Aorta (tissue), 5 donors: Measurements from ENCODE around the gene ERVMER34-1. TPM values are rescaled to one million over a fixed set of nuclear protein-coding genes. Genes with fewer than 3 reads are reported as not detected.
A peak's percentile ranks its signal among the peaks of the same experiment; 100 is the strongest.

ENCODE experiments used
- ATAC-seq: fragments of 200-7000 bp; cut with Tn5 transposase; one replicate; pipeline ENCODE4 v1.9.1; 2022; ENCODE audit warnings: moderate library complexity; ENCODE audit not compliant: low FRiP score
- DNase-seq, 2 donors: peaks; one replicate each; pipeline ENCODE4 v3.0.0-alpha.2; 2020
- H3K27ac ChIP-seq, 2 donors: one replicate each; pipeline ENCODE4 v1.5.1; 2013; ENCODE audit warnings: low read length in 2 of 2, mild to moderate bottlenecking in 2 of 2, moderate library complexity in 2 of 2, control low read depth in 1 of 2, inconsistent platforms in 1 of 2, low read depth in 1 of 2
- H3K27me3 ChIP-seq, 2 donors: one replicate each; pipeline ENCODE4 v1.6.1; 2013; ENCODE audit warnings: control low read depth in 1 of 2, low read length in 1 of 2, mild to moderate bottlenecking in 1 of 2, moderate library complexity in 1 of 2; ENCODE audit not compliant: insufficient read depth in 2 of 2, control insufficient read depth in 1 of 2
- H3K36me3 ChIP-seq, 2 donors: one replicate each; pipeline ENCODE4 v1.6.1; 2013; ENCODE audit warnings: control low read depth in 1 of 2, low read length in 1 of 2, mild to moderate bottlenecking in 1 of 2; ENCODE audit not compliant: insufficient read depth in 2 of 2, control insufficient read depth in 1 of 2
- H3K4me1 ChIP-seq, 2 donors: one replicate each; pipeline ENCODE4 v1.6.1; 2013; ENCODE audit warnings: low read length in 2 of 2, control low read depth in 1 of 2, mild to moderate bottlenecking in 1 of 2, moderate library complexity in 1 of 2; ENCODE audit not compliant: insufficient read depth in 2 of 2, control insufficient read depth in 1 of 2
- H3K4me3 ChIP-seq, 2 donors: one replicate each; pipeline ENCODE4 v1.5.1; 2013; ENCODE audit warnings: low read length in 2 of 2, control low read depth in 1 of 2, mild to moderate bottlenecking in 1 of 2
- H3K9me3 ChIP-seq: one replicate; pipeline ENCODE4 v1.6.1; 2013; ENCODE audit warnings: mild to moderate bottlenecking, low read length; ENCODE audit not compliant: control insufficient read depth
- WGBS, 2 donors: extraction: QIAGEN DNeasy Blood & Tissue Kit; methylation state at CpG; one replicate each; pipeline ENCODE4 v1.1.7; 2013; 5-methylcytosine and 5-hydroxymethylcytosine counted together
- intact Hi-C, 2 donors: fragments of 100-400 bp; cut with DNase I; formaldehyde crosslinking; loops; one replicate each; pipeline versions ENCODE4 v1.14.2 to v1.15.0; 2022
- polyA plus RNA-seq, 2 donors: library from polyadenylated mRNA; stranded (reverse); fragments of 200-250 nt; gene quantifications; one replicate each; pipeline ENCODE4 v1.2.3, GENCODE V29; 2013
- total RNA-seq, 2 donors: library from RNA; stranded (reverse); fragmentation: NEBNext Ultra II Directional; extraction: Animal tissue kit (Norgen Biotek cat#: 25700); gene quantifications; one replicate each; pipeline ENCODE4 v1.2.1, GENCODE V29; 2021
- donor health status: healthy with polysubstance abuse.
- donor health status: Bipolar disorder and iron deficiency.
- donor health status: DM: no; HTN: no; CAD: no.
- donor health status: DM: no; HTN: no; CAD: no.
- donor health status: DM: yes; HTN: yes; CAD: no.

Gene ERVMER34-1
- total and polyA plus RNA-seq, 4 donors = 0.13 to 0.36 TPM; not detected in 2

- Histone ChIP-seq H3K27me3 (no peaks in the 10 kb centered on the region), H3K4me1 (no peaks in the 10 kb centered on the region), H3K36me3 (no peaks in the 10 kb centered on the region), H3K9me3 (no peaks in the 10 kb centered on the region), H3K27ac (no peak overlapping the region), H3K4me3 (no peak overlapping the region)
- WGBS, 2 donors = 92 to 99% methylated on average over 2 of the region's 2 CpGs
- ATAC-seq (no peak), DNase-seq (no peak)
- intact Hi-C loops = no loop called here
Measured at GRCh38 chr4:52728691-52729240, 22.5 kb downstream of the ERVMER34-1 start.

GRCh38 chr4:52726826-52727580 is 24.2 kb downstream of the ERVMER34-1 start:
- intact Hi-C loops = no loop called here
- no peaks in the 10 kb centered on the region for H3K9me3 ChIP-seq
- no peaks in the 10 kb centered on the region for H3K36me3 ChIP-seq
- H3K27ac ChIP-seq = no peak overlapping the region
- no peaks in the 10 kb centered on the region for H3K27me3 ChIP-seq
- H3K4me1 ChIP-seq = no peaks in the 10 kb centered on the region
- no peak for ATAC-seq
- DNase-seq = no peak
- no peak overlapping the region for H3K4me3 ChIP-seq
- WGBS, 2 donors = 90 to 92% methylated on average over 3 of the region's 3 CpGs

GRCh38 chr4:52721968-52722815 is 29.0 kb downstream of the ERVMER34-1 start:
- DNase-seq (peak; percentile 95 to 96), ATAC-seq (peak; percentile 98)
- no peaks in the 10 kb centered on the region for H3K4me1 ChIP-seq
- peak overlapping the region; percentile 23 to 94 for H3K27ac ChIP-seq
- H3K4me3 ChIP-seq = peak overlapping the region; percentile 60 to 62
- H3K36me3 ChIP-seq = no peaks in the 10 kb centered on the region
- WGBS, 2 donors = 0% methylated on average over 56 of the region's 56 CpGs
- intact Hi-C loops = loop anchor here (5.0 kb wide), 1 partner anchor 140 kb away; the partner anchor contains the start of gene RASL11B (in 2 of the 2)
- no peaks in the 10 kb centered on the region for H3K27me3 ChIP-seq
- no peaks in the 10 kb centered on the region for H3K9me3 ChIP-seq

DNA sequence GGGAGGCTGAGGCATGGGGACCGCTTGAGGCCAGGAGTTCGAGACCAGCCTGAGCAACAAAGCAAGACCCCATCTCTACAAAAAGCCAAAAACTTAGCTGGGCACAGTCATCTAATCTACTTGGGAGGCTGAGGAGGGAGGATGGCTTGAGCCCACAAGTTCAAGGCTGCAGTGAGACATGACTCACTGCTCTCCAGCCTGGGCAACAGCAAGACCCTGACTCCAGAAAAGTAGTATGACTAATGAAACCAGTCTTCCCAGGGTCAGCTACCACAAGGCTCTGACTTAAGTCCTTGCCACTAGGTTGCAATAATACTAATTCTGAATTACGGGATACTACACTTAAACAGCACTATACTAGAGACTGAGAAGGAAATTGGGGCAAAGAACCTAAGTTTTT is 33.1 kb downstream of the ERVMER34-1 start:
- Histone ChIP-seq H3K4me1 (peaks cover 0 to 3% of the 10 kb centered on the region in 2 donors), H3K27ac (no peak overlapping the region), H3K9me3 (no peaks in the 10 kb centered on the region), H3K4me3 (no peak overlapping the region), H3K36me3 (peaks cover 0 to 2% of the 10 kb centered on the region in 2 donors), H3K27me3 (no peaks in the 10 kb centered on the region)
- DNase-seq = no peak
- intact Hi-C loops = no loop called here
- ATAC-seq = no peak
- 92 to 93% methylated on average over 3 of the region's 3 CpGs for WGBS, 2 donors

- H3K4me1 ChIP-seq = peaks cover 0 to 3% of the 10 kb centered on the region in 2 donors
- no peaks in the 10 kb centered on the region for H3K9me3 ChIP-seq
- 88 to 89% methylated on average over 6 of the region's 6 CpGs for WGBS, 2 donors
- no peak overlapping the region for H3K27ac ChIP-seq
- H3K4me3 ChIP-seq = no peak overlapping the region
- DNase-seq = no peak
- peaks cover 0 to 2% of the 10 kb centered on the region in 2 donors for H3K36me3 ChIP-seq
- ATAC-seq = no peak
- intact Hi-C loops = no loop called here
- H3K27me3 ChIP-seq = no peaks in the 10 kb centered on the region
Measured at GRCh38 chr4:52716364-52717151, 34.7 kb downstream of the ERVMER34-1 start.

DNA sequence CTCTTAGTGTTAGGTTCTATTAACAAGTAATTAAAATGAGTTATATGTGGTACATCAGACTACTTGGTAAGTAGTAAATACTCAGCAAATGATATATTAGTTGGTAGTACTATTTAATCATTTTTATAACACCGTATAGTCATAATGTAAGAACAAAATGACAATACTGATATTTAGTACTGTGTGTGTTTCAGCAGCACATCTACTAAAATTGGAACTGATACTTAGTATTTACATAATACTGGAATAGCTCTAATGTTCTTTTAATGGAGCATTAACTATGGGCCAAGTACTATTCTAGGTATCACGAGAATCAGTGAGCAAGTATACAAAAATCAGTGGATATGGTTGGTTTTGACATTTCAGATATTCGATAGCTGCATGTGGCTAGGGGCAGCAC is 35.3 kb downstream of the ERVMER34-1 start:
- Histone ChIP-seq H3K4me3 (no peak overlapping the region), H3K27ac (no peak overlapping the region), H3K36me3 (peaks cover 0 to 2% of the 10 kb centered on the region in 2 donors), H3K27me3 (no peaks in the 10 kb centered on the region), H3K4me1 (peaks cover 0 to 3% of the 10 kb centered on the region in 2 donors), H3K9me3 (no peaks in the 10 kb centered on the region)
- 59 to 63% methylated on average over 3 of the region's 3 CpGs for WGBS, 2 donors
- DNase-seq (no peak), ATAC-seq (no peak)
- intact Hi-C loops = no loop called here

DNA sequence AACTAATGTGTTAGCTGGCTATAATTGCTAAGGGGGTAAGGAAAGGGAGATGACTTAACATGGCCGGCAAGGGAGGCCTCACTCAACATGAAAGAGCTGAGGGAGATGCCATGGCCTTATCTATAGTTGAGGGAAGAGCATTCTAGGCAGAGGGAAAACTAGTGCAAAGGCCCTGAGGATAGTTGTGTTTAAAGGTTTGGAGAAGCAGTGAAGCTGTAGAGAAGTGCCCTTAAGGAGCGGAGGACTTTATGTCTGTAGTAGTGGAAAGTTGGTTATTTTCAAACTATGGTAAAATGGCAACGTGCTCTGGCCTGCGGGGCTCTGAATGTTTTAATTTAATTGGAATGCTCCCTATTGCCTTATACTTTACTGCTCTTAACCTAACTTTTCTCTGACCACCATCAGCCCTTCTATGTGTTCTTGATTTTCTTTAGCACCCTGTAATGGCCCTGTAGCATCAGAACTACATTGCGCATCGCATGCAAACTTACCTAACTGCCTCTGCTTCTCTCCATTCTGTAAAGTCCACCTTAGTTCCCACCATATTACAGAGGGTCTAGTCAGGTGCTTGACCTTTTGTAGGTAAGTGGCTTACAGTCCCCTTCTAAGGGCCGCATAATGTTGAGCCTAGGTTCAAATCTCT is 35.8 kb downstream of the ERVMER34-1 start:
- no peak for ATAC-seq
- Histone ChIP-seq H3K4me3 (no peak overlapping the region), H3K9me3 (no peaks in the 10 kb centered on the region), H3K27ac (no peak overlapping the region), H3K36me3 (peaks cover 0 to 2% of the 10 kb centered on the region in 2 donors), H3K27me3 (no peaks in the 10 kb centered on the region), H3K4me1 (peaks cover 0 to 3% of the 10 kb centered on the region in 2 donors)
- no peak for DNase-seq
- intact Hi-C loops = no loop called here
- 82 to 84% methylated on average over 7 of the region's 7 CpGs for WGBS, 2 donors
